Measurements from ENCODE around the gene TRANK1. TPM values are rescaled to one million over a fixed set of nuclear protein-coding genes. Genes with fewer than 3 reads are reported as not detected.

Gene TRANK1
- total RNA-seq, 4 donors from 2014 or later, result 7.3 to 9.6 (median 8.2) TPM

GRCh38 chr3:36991147-36991546 is 46.3 kb upstream of the TRANK1 start:
- Histone ChIP-seq H3K9me3 (no peaks in the 10 kb centered on the region), H3K36me3 (peaks cover 7 to 37% (median 21%) of the 10 kb centered on the region in 4 donors), H3K4me1 (peaks cover 43 to 64% (median 59%) of the 10 kb centered on the region in 4 donors), H3K27ac (replicated peaks in 1 of 4) (peak overlapping the region; percentile 96 to 99 (median 97)), H3K27me3 (no peaks in the 10 kb centered on the region), H3K4me3 (peak overlapping the region; percentile 76 to 85 (median 78))
- WGBS, result 76% methylated on average over 3 of the region's 3 CpGs
- DNase-seq (ENCODE audit: extremely low spot score), result no peak
- no peak for TF ChIP-seq CTCF (IDR thresholded peaks at IDR 0.05)
- TF ChIP-seq POLR2A (IDR thresholded peaks at IDR 0.05; ENCODE audit: low read depth), result no peak
- no peak for TF ChIP-seq EP300 (IDR thresholded peaks at IDR 0.05)
- no peak for TF ChIP-seq POLR2AphosphoS5 (IDR thresholded peaks at IDR 0.05)
- intact Hi-C loops (cut with DNase I), result no loop called here

GRCh38 chr3:36989568-36989967 is 44.7 kb upstream of the TRANK1 start:
- Histone ChIP-seq H3K36me3 (peaks cover 23 to 42% (median 28%) of the 10 kb centered on the region in 4 donors), H3K4me3 (peak overlapping the region; percentile 8 to 18 (median 14)), H3K27me3 (no peaks in the 10 kb centered on the region), H3K4me1 (peaks cover 42 to 56% (median 53%) of the 10 kb centered on the region in 4 donors), H3K27ac (replicated peaks in 1 of 4) (no peak overlapping the region), H3K9me3 (no peaks in the 10 kb centered on the region)
- intact Hi-C loops (cut with DNase I), result no loop called here
- no peak for DNase-seq (ENCODE audit: extremely low spot score)
- TF ChIP-seq EP300 (IDR thresholded peaks at IDR 0.05), result no peak
- TF ChIP-seq POLR2AphosphoS5 (IDR thresholded peaks at IDR 0.05), result no peak
- TF ChIP-seq CTCF (IDR thresholded peaks at IDR 0.05), result no peak
- no peak for TF ChIP-seq POLR2A (IDR thresholded peaks at IDR 0.05; ENCODE audit: low read depth)

- H3K36me3 ChIP-seq, result peaks cover 28 to 47% (median 33%) of the 10 kb centered on the region in 4 donors
- peak overlapping the region; percentile 8 to 18 (median 14) for H3K4me3 ChIP-seq
- H3K27me3 ChIP-seq, result no peaks in the 10 kb centered on the region
- no peak for DNase-seq (ENCODE audit: extremely low spot score)
- H3K27ac ChIP-seq (replicated peaks in 1 of 4), result no peak overlapping the region
- TF ChIP-seq EP300 (IDR thresholded peaks at IDR 0.05) (no peak), POLR2A (IDR thresholded peaks at IDR 0.05; ENCODE audit: low read depth) (no peak), CTCF (IDR thresholded peaks at IDR 0.05) (no peak), POLR2AphosphoS5 (IDR thresholded peaks at IDR 0.05) (no peak)
- intact Hi-C loops (cut with DNase I), result no loop called here
- no peaks in the 10 kb centered on the region for H3K9me3 ChIP-seq
- 71% methylated on average over 3 of the region's 3 CpGs for WGBS
- H3K4me1 ChIP-seq, result peaks cover 36 to 51% (median 47%) of the 10 kb centered on the region in 4 donors
Measured at GRCh38 chr3:36989005-36989404, 44.2 kb upstream of the TRANK1 start.

- TF ChIP-seq CTCF (IDR thresholded peaks at IDR 0.05), result no peak
- no peak for TF ChIP-seq POLR2A (IDR thresholded peaks at IDR 0.05; ENCODE audit: low read depth)
- no peak for TF ChIP-seq POLR2AphosphoS5 (IDR thresholded peaks at IDR 0.05)
- TF ChIP-seq EP300 (IDR thresholded peaks at IDR 0.05), result no peak
- Histone ChIP-seq H3K4me1 (peaks cover 35 to 49% (median 46%) of the 10 kb centered on the region in 4 donors), H3K27ac (replicated peaks in 1 of 4) (no peak overlapping the region), H3K36me3 (peaks cover 34 to 54% (median 39%) of the 10 kb centered on the region in 4 donors), H3K4me3 (no peak overlapping the region), H3K9me3 (no peaks in the 10 kb centered on the region), H3K27me3 (no peaks in the 10 kb centered on the region)
- DNase-seq (ENCODE audit: extremely low spot score), result no peak
- WGBS, result 75% methylated on average over 2 of the region's 2 CpGs
- intact Hi-C loops (cut with DNase I), result no loop called here
Measured at GRCh38 chr3:36988356-36988755, 43.5 kb upstream of the TRANK1 start.

- Histone ChIP-seq H3K4me1 (no peaks in the 10 kb centered on the region), H3K4me3 (no peak overlapping the region), H3K9me3 (no peaks in the 10 kb centered on the region), H3K27me3 (no peaks in the 10 kb centered on the region), H3K27ac (replicated peaks in 1 of 4) (no peak overlapping the region), H3K36me3 (peaks cover 28 to 51% (median 46%) of the 10 kb centered on the region in 4 donors)
- WGBS, result 97% methylated on average over 4 of the region's 4 CpGs
- DNase-seq (ENCODE audit: extremely low spot score), result no peak
- intact Hi-C loops (cut with DNase I), result no loop called here
- TF ChIP-seq EP300 (IDR thresholded peaks at IDR 0.05) (no peak), CTCF (IDR thresholded peaks at IDR 0.05) (no peak), POLR2A (IDR thresholded peaks at IDR 0.05; ENCODE audit: low read depth) (no peak), POLR2AphosphoS5 (IDR thresholded peaks at IDR 0.05) (no peak)
Measured at GRCh38 chr3:36981006-36981405, 36.2 kb upstream of the TRANK1 start.

All from esophagus muscularis mucosa (tissue), 4 donors.